Transverse colon (tissue), 4 donors: ENCODE measurements around the gene ZNF333. TPM values are rescaled to one million over a fixed set of nuclear protein-coding genes. Genes with fewer than 3 reads are reported as not detected.
"Not testable (repeated sequence)": the region's sequence is repeated elsewhere in the genome, so short reads cannot be mapped to it uniquely, and the experiment has no call there.

Source experiments
- DNase-seq: peaks from one replicate; pipeline ENCODE4 v3.0.0-alpha.2; 2019
- H3K27ac ChIP-seq, 4 donors: fragments of 200-600 bp; sonication (generic); 2 replicates each; pipeline ENCODE4 v1.5.1; 2016 to 2018; ENCODE audit warnings: inconsistent platforms in 4 of 4
- H3K27me3 ChIP-seq: fragments of 200-600 bp; sonication (generic); 2 replicates; pipeline ENCODE4 v1.5.1; 2017; ENCODE audit warnings: inconsistent platforms
- H3K36me3 ChIP-seq, 4 donors: fragments of 200-600 bp; sonication (generic); 2 replicates each; pipeline ENCODE4 v1.5.1; 2017 to 2019; ENCODE audit warnings: inconsistent platforms in 4 of 4
- H3K4me1 ChIP-seq, 4 donors: fragments of 200-600 bp; sonication (generic); 2 replicates each; pipeline ENCODE4 v1.5.1; 2017 to 2020; ENCODE audit warnings: inconsistent platforms in 4 of 4
- H3K4me3 ChIP-seq, 4 donors: fragments of 200-600 bp; sonication (generic); 1 replicate in 1 of 4; 2 replicates in 3 of 4; pipeline versions ENCODE4 v1.5.1 to v1.6.1; 2017 to 2019; ENCODE audit warnings: inconsistent platforms in 4 of 4
- H3K9me3 ChIP-seq, 2 donors: fragments of 200-600 bp; sonication (generic); 2 replicates each; pipeline ENCODE4 v1.5.1; 2017 to 2019; ENCODE audit warnings: inconsistent platforms in 2 of 2
- CTCF ChIP-seq, 5 experiments: fragments of 200-600 bp in 3 of 5; fragments of 450-650 bp in 2 of 5; sonication (generic) in 3 of 5; IDR thresholded peaks; 1 replicate in 2 of 5; 2 replicates in 3 of 5; pipeline ENCODE4 v1.5.1; 2016 to 2017; ENCODE audit warnings: antibody characterized with exemption in 5 of 5, inconsistent platforms in 3 of 5, mild to moderate bottlenecking in 2 of 5, moderate library complexity in 1 of 5
- EP300 ChIP-seq: sonication (generic); formaldehyde crosslinking; IDR thresholded peaks from one replicate; pipeline ENCODE4 v1.6.1; 2017; ENCODE audit warnings: antibody characterized with exemption, low read depth
- POLR2A ChIP-seq: fragments of 450-650 bp; IDR thresholded peaks from one replicate; pipeline ENCODE4 v1.6.1; 2016; ENCODE audit warnings: antibody characterized with exemption, mild to moderate bottlenecking, moderate library complexity
- POLR2AphosphoS5 ChIP-seq, 3 donors: sonication (generic); formaldehyde crosslinking; IDR thresholded peaks; one replicate each; pipeline ENCODE4 v1.6.1; 2016; ENCODE audit warnings: antibody characterized with exemption in 3 of 3
- WGBS, 2 donors: methylation state at CpG; one replicate each; pipeline ENCODE4 v1.1.5; 2018; ENCODE audit warnings: low coverage in 1 of 2; 5-methylcytosine and 5-hydroxymethylcytosine counted together
- in situ Hi-C, 4 donors: fragments of 200-750 bp; cut with MboI; loops; one replicate each; pipeline versions ENCODE4 v1.15.0 to v1.15.1; 2017; ENCODE audit warnings: low sequenced_read_pairs in 3 of 4, low pct_ligation_motif_present in 1 of 4, low pct_unique_long_range_greater_than_20kb in 1 of 4
- intact Hi-C: fragments of 100-400 bp; cut with DNase I; formaldehyde crosslinking; loops from one replicate; pipeline ENCODE4 v1.15.1; 2023; ENCODE audit warnings: low total_unique reads
- total RNA-seq, 4 donors: library from RNA; depleted of rRNA; stranded (reverse); fragments of >200 nt; gene quantifications; one replicate each; pipeline ENCODE4 v1.1.0, GENCODE V29; 2016

Gene ZNF333
- total RNA-seq, 4 donors from 2014 or later: 10.1 to 31.4 (median 16.1) TPM

- no peak for TF ChIP-seq CTCF (IDR thresholded peaks at IDR 0.05)
Observed at GRCh38 chr19:14772995-14773394, 83.1 kb downstream of the ZNF333 start.

GRCh38 chr19:14773722-14774121, 83.9 kb downstream of the ZNF333 start:
- intact Hi-C loops: not testable (repeated sequence)
- WGBS, 2 donors: 85% methylated on average over 9 of the region's 9 CpGs; no CpG with 5 or more reads in 1 of the 2 donors

More at GRCh38 chr19:14772995-14773394, 83.1 kb downstream of the ZNF333 start:
- intact Hi-C loops: no loop called here
- Histone ChIP-seq H3K4me1 (peaks cover 0 to 10% (median 5%) of the 10 kb centered on the region in 4 donors), H3K9me3 (no peaks in the 10 kb centered on the region), H3K27ac (no peak overlapping the region), H3K36me3 (no peaks in the 10 kb centered on the region), H3K4me3 (no peak overlapping the region), H3K27me3 (peaks cover 35% of the 10 kb centered on the region)
- no peak for DNase-seq
- in situ Hi-C loops: no loop called here
- WGBS, 2 donors: 82 to 94% methylated on average over 2 to 7 of the region's 7 CpGs

GRCh38 chr19:14774373-14774772, 84.5 kb downstream of the ZNF333 start:
- in situ Hi-C loops: no loop called here
- H3K36me3 ChIP-seq: no peaks in the 10 kb centered on the region
- peaks cover 35% of the 10 kb centered on the region for H3K27me3 ChIP-seq
- no peak overlapping the region for H3K4me3 ChIP-seq
- intact Hi-C loops: no loop called here
- DNase-seq: no peak
- WGBS, 2 donors: 78 to 100% methylated on average over 1 to 10 of the region's 10 CpGs
- H3K9me3 ChIP-seq: no peaks in the 10 kb centered on the region
- no peak overlapping the region for H3K27ac ChIP-seq
- H3K4me1 ChIP-seq: peaks cover 0 to 10% (median 5%) of the 10 kb centered on the region in 4 donors
- TF ChIP-seq POLR2AphosphoS5 (IDR thresholded peaks at IDR 0.05) (no peak), CTCF (IDR thresholded peaks at IDR 0.05) (no peak), EP300 (no peak), POLR2A (no peak)

More at GRCh38 chr19:14773722-14774121, 83.9 kb downstream of the ZNF333 start:
- H3K4me1 ChIP-seq: peaks cover 0 to 10% (median 5%) of the 10 kb centered on the region in 4 donors
- DNase-seq, H3K4me3 ChIP-seq, in situ Hi-C loops, H3K36me3 ChIP-seq, H3K9me3 ChIP-seq, H3K27ac ChIP-seq: not testable (repeated sequence)
- H3K27me3 ChIP-seq: peaks cover 35% of the 10 kb centered on the region

GRCh38 chr19:14775326-14775725, 85.5 kb downstream of the ZNF333 start:
- in situ Hi-C loops, intact Hi-C loops, H3K36me3 ChIP-seq, H3K9me3 ChIP-seq, DNase-seq, H3K27ac ChIP-seq: not testable (repeated sequence)
- Histone ChIP-seq H3K4me3 (peak overlapping the region in 2 of 4 donors; percentile 24 to 39), H3K27me3 (peaks cover 35% of the 10 kb centered on the region), H3K4me1 (peaks cover 0 to 10% (median 5%) of the 10 kb centered on the region in 4 donors)
- 71 to 83% methylated on average over 1 to 8 of the region's 8 CpGs for WGBS, 2 donors

- H3K9me3 ChIP-seq: no peaks in the 10 kb centered on the region
- intact Hi-C loops: no loop called here
- peak overlapping the region in 3 of 4 donors; percentile 4 to 39 (median 24) for H3K4me3 ChIP-seq
- DNase-seq: peak; percentile 17
- peaks cover 35% of the 10 kb centered on the region for H3K27me3 ChIP-seq
- in situ Hi-C loops: no loop called here
- H3K27ac ChIP-seq: peak overlapping the region; percentile 11 to 37 (median 28)
- TF ChIP-seq POLR2AphosphoS5 (IDR thresholded peaks at IDR 0.05): no peak
- no peak for TF ChIP-seq POLR2A
- no peak for TF ChIP-seq EP300
- H3K36me3 ChIP-seq: no peaks in the 10 kb centered on the region
- WGBS, 2 donors: 0 to 10% methylated on average over 1 to 17 of the region's 22 CpGs
- peaks cover 0 to 10% (median 5%) of the 10 kb centered on the region in 4 donors for H3K4me1 ChIP-seq
Observed at GRCh38 chr19:14775869-14776586, 86.2 kb downstream of the ZNF333 start.

- H3K36me3 ChIP-seq, DNase-seq, H3K9me3 ChIP-seq, H3K27ac ChIP-seq, in situ Hi-C loops, H3K4me3 ChIP-seq, intact Hi-C loops: not testable (repeated sequence)
- WGBS, 2 donors: 90 to 93% methylated on average over 4 of the region's 4 CpGs
- Histone ChIP-seq H3K4me1 (peaks cover 0 to 10% (median 5%) of the 10 kb centered on the region in 4 donors), H3K27me3 (peaks cover 35% of the 10 kb centered on the region)
Observed at GRCh38 chr19:14777645-14778044, 87.8 kb downstream of the ZNF333 start.

GRCh38 chr19:14778110-14778845, 88.4 kb downstream of the ZNF333 start, which contains the start of gene ADGRE2:
Gene ADGRE2, minus strand, starts transcription at chr19:14778560. Its CDS starts 1,804 bp downstream, at chr19:14776756.
- intact Hi-C loops, H3K9me3 ChIP-seq, H3K4me3 ChIP-seq, H3K36me3 ChIP-seq, in situ Hi-C loops, DNase-seq, H3K27ac ChIP-seq: not testable (repeated sequence)
- peaks cover 35% of the 10 kb centered on the region for H3K27me3 ChIP-seq
- peaks cover 0 to 10% (median 5%) of the 10 kb centered on the region in 4 donors for H3K4me1 ChIP-seq
- WGBS, 2 donors: 63 to 73% methylated on average over 7 to 12 of the region's 12 CpGs
